Activated CD4-positive, alpha-beta T cell treated with anti-CD3 and anti-CD28 coated beads, Interleukin-2, amount 10 ng/mL, durations not matched to agents 7 days and 5 days (primary cell): Measurements from ENCODE around the gene CREBBP. TPM values are rescaled to one million over a fixed set of nuclear protein-coding genes. Genes with fewer than 3 reads are reported as not detected.

Experiments
- CTCF ChIA-PET: fragments of 350-600 bp; sonication (Branson Sonifier 250); formaldehyde crosslinking; loops from one replicate; lab custom pipeline; 2021; ENCODE audit warnings: antibody characterized with exemption; lab: Charles Lee
- POLR2A ChIA-PET: fragments of 350-600 bp; sonication (Branson Sonifier 250); formaldehyde crosslinking; loops from one replicate; lab custom pipeline; 2021; ENCODE audit warnings: antibody characterized with exemption; lab: Charles Lee
- DNase-seq: peaks from one replicate; pipeline ENCODE4 v3.0.0-alpha.2; 2020
- H3K27ac Mint-ChIP-seq: one replicate; pipeline ENCODE4 v1.8.0; 2021; ENCODE audit warnings: mild to moderate bottlenecking, moderate library complexity, mixed read lengths
- H3K27me3 Mint-ChIP-seq: one replicate; pipeline ENCODE4 v1.8.0; 2021; ENCODE audit warnings: mixed read lengths
- H3K36me3 Mint-ChIP-seq: one replicate; pipeline ENCODE4 v1.8.0; 2021; ENCODE audit warnings: low read depth, mixed read lengths
- H3K4me1 Mint-ChIP-seq: one replicate; pipeline ENCODE4 v1.8.0; 2021; ENCODE audit warnings: mixed read lengths
- H3K4me3 Mint-ChIP-seq: one replicate; pipeline ENCODE4 v1.8.0; 2021; ENCODE audit warnings: mild to moderate bottlenecking, moderate library complexity, mixed read lengths
- H3K9me3 Mint-ChIP-seq: one replicate; pipeline ENCODE4 v1.8.0; 2021; ENCODE audit warnings: mixed read lengths
- total RNA-seq, 2 experiments: library from RNA; stranded (reverse); gene quantifications; one replicate each; pipeline ENCODE4 v1.2.3, GENCODE V29; 2021

CREBBP gene
- total RNA-seq, 2 experiments from 2014 or later: 69.0 to 69.2 TPM

GRCh38 chr16:3839402-3840184, 40.9 kb downstream of the CREBBP start:
- DNase-seq: no peak
- Mint-ChIP-seq H3K27me3 (no peaks in the 10 kb centered on the region), H3K4me1 (peaks cover 7% of the 10 kb centered on the region), H3K9me3 (no peaks in the 10 kb centered on the region), H3K27ac (no peak overlapping the region), H3K36me3 (peaks cover 8% of the 10 kb centered on the region), H3K4me3 (no peak overlapping the region)
- CTCF ChIA-PET: no interaction called here
- POLR2A ChIA-PET: no interaction called here

GRCh38 chr16:3838600-3839401, 41.7 kb downstream of the CREBBP start:
- Mint-ChIP-seq H3K4me1 (peaks cover 7% of the 10 kb centered on the region), H3K27me3 (no peaks in the 10 kb centered on the region), H3K36me3 (peaks cover 16% of the 10 kb centered on the region), H3K4me3 (no peak overlapping the region), H3K27ac (no peak overlapping the region), H3K9me3 (peaks cover 3% of the 10 kb centered on the region)
- DNase-seq: no peak
- ChIA-PET CTCF (interaction anchor here (1.0 kb wide), 1 partner anchor 26 kb away, joined by 3 read pairs; no protein-coding TSS in a partner anchor), POLR2A (no interaction called here)

- peaks cover 10% of the 10 kb centered on the region for H3K9me3 Mint-ChIP-seq
- no peak overlapping the region for H3K4me3 Mint-ChIP-seq
- DNase-seq: no peak
- H3K27me3 Mint-ChIP-seq: no peaks in the 10 kb centered on the region
- peaks cover 7% of the 10 kb centered on the region for H3K4me1 Mint-ChIP-seq
- H3K27ac Mint-ChIP-seq: no peak overlapping the region
- ChIA-PET POLR2A (no interaction called here), CTCF (interaction anchor here (0.5 to 1.0 kb wide), 3 partner anchors 26 to 1124 kb away, joined by 3 to 4 read pairs (median 3); no protein-coding TSS in a partner anchor)
- H3K36me3 Mint-ChIP-seq: peaks cover 24% of the 10 kb centered on the region
These were observed 42.5 kb downstream of the CREBBP start for GRCh38 chr16:3837851-3838586.

GRCh38 chr16:3836641-3837040, 43.9 kb downstream of the CREBBP start:
- CTCF ChIA-PET: interaction anchor here (1.2 kb wide), 1 partner anchor 19 kb away, joined by 3 read pairs; no protein-coding TSS in a partner anchor
- DNase-seq: no peak
- H3K27me3 Mint-ChIP-seq: no peaks in the 10 kb centered on the region
- no peak overlapping the region for H3K4me3 Mint-ChIP-seq
- peaks cover 3% of the 10 kb centered on the region for H3K4me1 Mint-ChIP-seq
- H3K27ac Mint-ChIP-seq: no peak overlapping the region
- H3K9me3 Mint-ChIP-seq: peaks cover 17% of the 10 kb centered on the region
- POLR2A ChIA-PET: no interaction called here
- peaks cover 32% of the 10 kb centered on the region for H3K36me3 Mint-ChIP-seq

DNA sequence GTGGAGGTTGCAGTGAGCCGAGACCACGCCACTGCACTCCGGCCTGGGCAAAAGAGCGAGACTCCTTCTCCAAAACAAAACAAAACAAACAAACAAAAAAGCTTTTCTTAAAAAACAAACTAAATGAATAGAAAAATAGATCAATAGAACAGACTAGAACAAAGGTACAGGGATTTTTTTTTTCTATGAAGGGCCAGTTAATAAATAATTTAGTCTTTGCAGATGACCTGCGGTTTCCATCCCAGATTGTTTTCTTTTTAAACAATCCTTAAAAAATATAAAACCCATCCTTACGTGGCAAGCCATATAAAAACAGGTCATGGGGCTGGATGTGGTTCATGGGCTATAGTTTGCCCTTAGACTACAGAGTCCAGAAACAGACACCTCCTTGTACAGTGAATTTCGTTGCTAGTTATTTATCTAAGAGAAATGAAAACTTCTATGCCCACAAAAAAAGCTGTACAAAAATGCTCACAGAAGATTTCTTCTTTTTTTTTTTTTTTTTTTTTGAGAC, 45.4 kb downstream of the CREBBP start:
- H3K4me3 Mint-ChIP-seq: no peak overlapping the region
- H3K27ac Mint-ChIP-seq: no peak overlapping the region
- CTCF ChIA-PET: interaction anchor here (0.6 kb wide), 1 partner anchor 19 kb away, joined by 3 read pairs; no protein-coding TSS in a partner anchor
- peaks cover 37% of the 10 kb centered on the region for H3K36me3 Mint-ChIP-seq
- H3K27me3 Mint-ChIP-seq: no peaks in the 10 kb centered on the region
- peaks cover 3% of the 10 kb centered on the region for H3K4me1 Mint-ChIP-seq
- POLR2A ChIA-PET: no interaction called here
- H3K9me3 Mint-ChIP-seq: peaks cover 17% of the 10 kb centered on the region
- no peak for DNase-seq

- Mint-ChIP-seq H3K36me3 (peaks cover 42% of the 10 kb centered on the region), H3K4me1 (peaks cover 6% of the 10 kb centered on the region), H3K27me3 (no peaks in the 10 kb centered on the region), H3K27ac (no peak overlapping the region), H3K4me3 (no peak overlapping the region), H3K9me3 (peaks cover 17% of the 10 kb centered on the region)
- ChIA-PET CTCF (no interaction called here), POLR2A (no interaction called here)
- no peak for DNase-seq
These were observed 47.8 kb downstream of the CREBBP start for GRCh38 chr16:3832668-3833067.

- CTCF ChIA-PET: no interaction called here
These were observed 49.8 kb downstream of the CREBBP start for GRCh38 chr16:3830625-3831254.

DNA sequence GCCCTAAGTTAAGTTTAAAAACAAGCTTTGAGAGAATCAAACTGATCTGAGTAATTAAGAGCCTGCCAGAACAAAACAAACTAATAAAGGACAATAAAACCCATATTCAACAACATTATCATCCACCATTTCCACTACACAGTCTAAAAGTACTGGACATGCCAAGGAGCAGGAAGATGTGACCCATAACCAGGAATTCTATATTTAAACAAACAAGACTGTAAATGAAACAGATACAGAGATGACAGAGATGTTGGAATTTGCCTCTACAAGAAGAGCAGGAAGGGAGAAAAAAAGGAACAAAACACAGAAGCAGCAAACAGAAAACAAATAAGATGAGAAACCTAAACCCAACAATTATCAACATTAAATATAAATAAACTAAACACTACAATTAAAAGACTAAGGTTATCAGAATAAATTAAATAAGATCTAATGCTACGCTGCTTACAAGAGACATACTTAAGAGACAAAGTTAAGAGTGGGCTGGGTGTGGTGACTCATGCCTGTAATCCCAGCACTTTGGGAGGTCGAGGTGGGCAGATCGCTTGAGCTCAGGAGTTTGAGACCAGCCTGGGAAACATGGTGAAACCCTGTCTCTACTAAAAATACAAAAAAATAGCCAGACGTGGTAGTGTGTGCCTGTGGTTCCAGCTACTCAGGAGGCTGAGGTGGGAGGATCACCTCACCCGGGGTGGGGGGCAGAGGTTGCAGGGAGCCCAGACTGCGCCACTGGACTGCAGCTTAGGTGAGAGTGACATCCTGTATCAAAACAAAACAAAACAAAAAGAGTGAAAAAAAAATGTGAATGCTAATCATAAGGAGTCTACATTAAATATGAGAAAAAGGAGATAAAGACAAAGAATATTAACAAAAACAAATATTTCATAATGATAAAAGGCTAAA, 50.6 kb downstream of the CREBBP start:
- no peak for DNase-seq
- Mint-ChIP-seq H3K4me1 (peaks cover 27% of the 10 kb centered on the region), H3K27ac (no peak overlapping the region), H3K36me3 (peaks cover 49% of the 10 kb centered on the region), H3K27me3 (no peaks in the 10 kb centered on the region), H3K9me3 (peaks cover 17% of the 10 kb centered on the region), H3K4me3 (no peak overlapping the region)
- POLR2A ChIA-PET: no interaction called here
- CTCF ChIA-PET: no interaction called here

More at GRCh38 chr16:3830625-3831254, 49.8 kb downstream of the CREBBP start:
- H3K27me3 Mint-ChIP-seq: no peaks in the 10 kb centered on the region
- H3K9me3 Mint-ChIP-seq: peaks cover 17% of the 10 kb centered on the region
- peaks cover 43% of the 10 kb centered on the region for H3K36me3 Mint-ChIP-seq
- no peak overlapping the region for H3K27ac Mint-ChIP-seq
- POLR2A ChIA-PET: no interaction called here
- no peak overlapping the region for H3K4me3 Mint-ChIP-seq
- peaks cover 18% of the 10 kb centered on the region for H3K4me1 Mint-ChIP-seq
- no peak for DNase-seq

- Mint-ChIP-seq H3K27me3 (no peaks in the 10 kb centered on the region), H3K27ac (no peak overlapping the region), H3K4me3 (no peak overlapping the region), H3K4me1 (peaks cover 64% of the 10 kb centered on the region), H3K36me3 (peaks cover 29% of the 10 kb centered on the region), H3K9me3 (no peaks in the 10 kb centered on the region)
- ChIA-PET POLR2A (no interaction called here), CTCF (no interaction called here)
- DNase-seq: no peak
These were observed 54.6 kb downstream of the CREBBP start for GRCh38 chr16:3825940-3826339.

GRCh38 chr16:3825103-3825502, 55.4 kb downstream of the CREBBP start:
- no peaks in the 10 kb centered on the region for H3K9me3 Mint-ChIP-seq
- no peak overlapping the region for H3K27ac Mint-ChIP-seq
- no peaks in the 10 kb centered on the region for H3K27me3 Mint-ChIP-seq
- no peak for DNase-seq
- H3K36me3 Mint-ChIP-seq: peaks cover 27% of the 10 kb centered on the region
- H3K4me3 Mint-ChIP-seq: no peak overlapping the region
- ChIA-PET CTCF (no interaction called here), POLR2A (no interaction called here)
- peaks cover 70% of the 10 kb centered on the region for H3K4me1 Mint-ChIP-seq

DNA sequence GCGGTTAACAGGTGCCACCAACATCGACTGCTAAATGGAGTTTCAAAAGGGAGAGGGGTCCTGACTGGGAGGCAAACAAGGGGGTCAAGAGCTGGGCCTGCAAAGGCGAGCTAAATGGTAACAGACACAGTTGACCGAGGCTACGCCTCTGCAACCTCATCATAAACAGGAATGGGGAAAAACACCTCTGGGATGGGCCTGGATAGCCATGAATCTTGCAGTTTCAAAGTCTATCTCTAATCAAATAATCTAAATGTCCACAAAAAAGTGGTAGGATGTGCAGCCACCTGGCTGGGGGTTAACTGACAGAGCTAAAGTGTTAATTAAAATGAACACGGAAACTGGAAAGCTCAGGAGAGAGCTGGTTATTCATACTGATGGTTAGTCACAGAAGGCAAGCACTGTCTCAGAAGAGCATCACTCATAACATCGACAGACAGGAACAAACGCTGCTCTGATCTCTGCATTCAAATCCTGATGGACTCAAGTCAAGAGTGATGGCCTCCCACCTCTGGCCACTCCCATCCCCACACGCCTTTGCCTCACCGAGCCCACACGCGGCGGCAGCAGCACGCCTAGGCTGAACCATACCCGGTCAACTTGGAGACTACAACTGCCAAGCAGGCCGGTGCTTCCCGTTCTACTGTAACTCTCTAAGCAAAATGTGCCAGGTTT, 56.3 kb downstream of the CREBBP start:
- Mint-ChIP-seq H3K4me3 (no peak overlapping the region), H3K36me3 (peaks cover 22% of the 10 kb centered on the region), H3K27me3 (no peaks in the 10 kb centered on the region), H3K4me1 (peaks cover 76% of the 10 kb centered on the region), H3K27ac (no peak overlapping the region), H3K9me3 (no peaks in the 10 kb centered on the region)
- POLR2A ChIA-PET: no interaction called here
- DNase-seq: no peak
- CTCF ChIA-PET: interaction anchor here (0.7 kb wide), 1 partner anchor 30 kb away, joined by 3 read pairs; no protein-coding TSS in a partner anchor
